ENCODE results near the gene GARNL3.

GARNL3 gene

GRCh38 chr9:127250896-127251391 is 13.6 kb upstream of the GARNL3 start:
- no peak overlapping the region for H3K4me3 ChIP-seq (ENCODE audit: low read length)
- TF ChIP-seq CTCF (IDR thresholded peaks at IDR 0.05; ENCODE audit: insufficient read depth, low read depth, low read length, missing control alignments), result no peak
- no peak for DNase-seq (ENCODE audit: low read depth)

GRCh38 chr9:127252410-127253318 is 11.9 kb upstream of the GARNL3 start:
- TF ChIP-seq CTCF (IDR thresholded peaks at IDR 0.05; ENCODE audit: insufficient read depth, low read depth, low read length, missing control alignments), result no peak
- no peak overlapping the region for H3K4me3 ChIP-seq (ENCODE audit: low read length)
- DNase-seq (ENCODE audit: low read depth), result peak; percentile 59

- DNase-seq (ENCODE audit: low read depth), result no peak
- H3K4me3 ChIP-seq (ENCODE audit: low read length), result no peak overlapping the region
- no peak for TF ChIP-seq CTCF (IDR thresholded peaks at IDR 0.05; ENCODE audit: insufficient read depth, low read depth, low read length, missing control alignments)
These were observed 11.1 kb upstream of the GARNL3 start for GRCh38 chr9:127253446-127253845.

- H3K4me3 ChIP-seq (ENCODE audit: low read length), result no peak overlapping the region
- TF ChIP-seq CTCF (IDR thresholded peaks at IDR 0.05; ENCODE audit: insufficient read depth, low read depth, low read length, missing control alignments), result no peak
- no peak for DNase-seq (ENCODE audit: low read depth)
These were observed 8.9 kb upstream of the GARNL3 start for GRCh38 chr9:127255692-127256091.

GRCh38 chr9:127256324-127256723 is 8.2 kb upstream of the GARNL3 start:
- DNase-seq (ENCODE audit: low read depth), result no peak
- H3K4me3 ChIP-seq (ENCODE audit: low read length), result no peak overlapping the region
- no peak for TF ChIP-seq CTCF (IDR thresholded peaks at IDR 0.05; ENCODE audit: insufficient read depth, low read depth, low read length, missing control alignments)

- TF ChIP-seq CTCF (IDR thresholded peaks at IDR 0.05; ENCODE audit: insufficient read depth, low read depth, low read length, missing control alignments), result no peak
- H3K4me3 ChIP-seq (ENCODE audit: low read length), result no peak overlapping the region
These were observed 5.7 kb upstream of the GARNL3 start for GRCh38 chr9:127258606-127259471.

More at GRCh38 chr9:127258606-127259471, 5.7 kb upstream of the GARNL3 start:
- no peak for DNase-seq (ENCODE audit: low read depth)

Measured in epithelial cell of esophagus (primary cell).